GM18511 (cell line): ENCODE measurements around the gene ADK.

Source experiments
- ATAC-seq: cut with Tn5 transposase; IDR thresholded peaks from one replicate; pipeline ENCODE4 v1.9.1; 2021; ENCODE audit warnings: mild to moderate bottlenecking, moderate library complexity; ENCODE audit not compliant: unreplicated experiment

The ADK gene

GRCh38 chr10:74586088-74586585, 435.1 kb downstream of the ADK start:
- peak; percentile 33 for ATAC-seq

- ATAC-seq, result no peak
Measured at GRCh38 chr10:74587109-74587854, 436.3 kb downstream of the ADK start.

GRCh38 chr10:74589226-74589673, 438.2 kb downstream of the ADK start:
- ATAC-seq, result no peak

GRCh38 chr10:74589851-74590250, 438.8 kb downstream of the ADK start:
- no peak for ATAC-seq

GRCh38 chr10:74593470-74593869, 442.4 kb downstream of the ADK start:
- ATAC-seq, result no peak

- ATAC-seq, result no peak
Measured at GRCh38 chr10:74596713-74597112, 445.7 kb downstream of the ADK start.

- ATAC-seq, result peak; percentile 81
Measured at GRCh38 chr10:74598891-74599566, 448.0 kb downstream of the ADK start.

- ATAC-seq, result no peak
Measured at GRCh38 chr10:74599672-74600071, 448.7 kb downstream of the ADK start.

- ATAC-seq, result no peak
Measured at GRCh38 chr10:74600170-74600569, 449.1 kb downstream of the ADK start.

- ATAC-seq, result no peak
Measured at GRCh38 chr10:74602576-74602975, 451.6 kb downstream of the ADK start.

- ATAC-seq, result no peak
Measured at GRCh38 chr10:74610299-74610698, 459.3 kb downstream of the ADK start.

- no peak for ATAC-seq
Measured at GRCh38 chr10:74612195-74612594, 461.2 kb downstream of the ADK start.

GRCh38 chr10:74620626-74621025, 469.6 kb downstream of the ADK start:
- no peak for ATAC-seq

- ATAC-seq, result no peak
Measured at GRCh38 chr10:74623786-74624185, 472.8 kb downstream of the ADK start.

GRCh38 chr10:74624501-74624900, 473.5 kb downstream of the ADK start:
- no peak for ATAC-seq

- ATAC-seq, result no peak
Measured at GRCh38 chr10:74628136-74628535, 477.1 kb downstream of the ADK start.

- no peak for ATAC-seq
Measured at GRCh38 chr10:74634995-74635536, 484.0 kb downstream of the ADK start.

GRCh38 chr10:74635655-74636054, 484.6 kb downstream of the ADK start:
- ATAC-seq, result no peak

GRCh38 chr10:74637685-74638084, 486.7 kb downstream of the ADK start:
- no peak for ATAC-seq

- ATAC-seq, result no peak
Measured at GRCh38 chr10:74640134-74640921, 489.3 kb downstream of the ADK start.

GRCh38 chr10:74641659-74642058, 490.6 kb downstream of the ADK start:
- no peak for ATAC-seq
